CD14-positive monocyte (primary cell): ENCODE measurements around the gene SMIM38. TPM values are rescaled to one million over a fixed set of nuclear protein-coding genes. Genes with fewer than 3 reads are reported as not detected.

Source experiments
- DNase-seq, 3 donors: peaks; one replicate each; pipeline ENCODE4 v3.0.0-alpha.2; 2011 to 2022
- H2AFZ ChIP-seq: 2 replicates; pipeline ENCODE4 v1.6.0; 2012; ENCODE audit warnings: mild to moderate bottlenecking, low read depth, low read length, inconsistent platforms; ENCODE audit not compliant: insufficient read depth, poor library complexity, severe bottlenecking
- H3K27ac ChIP-seq, 2 donors: 1 replicate in 1 of 2; 2 replicates in 1 of 2; pipeline ENCODE4 v1.5.1; 2012 to 2013; ENCODE audit warnings: low read length in 2 of 2, control low read depth in 1 of 2, inconsistent platforms in 1 of 2, low read depth in 1 of 2, mild to moderate bottlenecking in 1 of 2
- H3K27me3 ChIP-seq, 2 donors: one replicate each; pipeline versions ENCODE4 v1.6.0 to v1.6.1; 2011 to 2013; ENCODE audit warnings: low read length in 2 of 2; ENCODE audit not compliant: control insufficient read depth in 2 of 2, insufficient read depth in 2 of 2
- H3K36me3 ChIP-seq, 2 donors: replicated peaks in 1 of 2; 1 replicate in 1 of 2; 2 replicates in 1 of 2; pipeline versions ENCODE4 v1.5.1 to v1.6.1; 2012 to 2013; ENCODE audit warnings: low read length in 2 of 2, control low read depth in 1 of 2, inconsistent platforms in 1 of 2, mild to moderate bottlenecking in 1 of 2; ENCODE audit not compliant: insufficient read depth in 2 of 2, control insufficient read depth in 1 of 2
- H3K4me1 ChIP-seq, 2 donors: 1 replicate in 1 of 2; 2 replicates in 1 of 2; pipeline versions ENCODE4 v1.5.1 to v1.6.1; 2012 to 2013; ENCODE audit warnings: low read length in 2 of 2, control low read depth in 1 of 2, inconsistent platforms in 1 of 2, mild to moderate bottlenecking in 1 of 2, moderate library complexity in 1 of 2; ENCODE audit not compliant: insufficient read depth in 2 of 2, control insufficient read depth in 1 of 2
- H3K4me2 ChIP-seq: replicated peaks from 2 replicates; pipeline ENCODE3; 2012; ENCODE audit warnings: low read length, moderate library complexity, mild to moderate bottlenecking; ENCODE audit not compliant: poor library complexity, severe bottlenecking; ENCODE audit errors: extremely low read depth
- H3K4me3 ChIP-seq, 3 experiments: fragments of 200-600 bp in 1 of 3; sonication (generic) in 1 of 3; replicated peaks in 1 of 3; 1 replicate in 2 of 3; 2 replicates in 1 of 3; pipeline ENCODE4 v1.5.1; 2011 to 2013; ENCODE audit warnings: low read length in 3 of 3, mild to moderate bottlenecking in 3 of 3, control low read depth in 2 of 3, low read depth in 2 of 3, inconsistent platforms in 1 of 3, moderate library complexity in 1 of 3
- H3K79me2 ChIP-seq: 2 replicates; pipeline ENCODE4 v1.6.0; 2012; ENCODE audit warnings: mild to moderate bottlenecking, control low read depth, inconsistent platforms, low read length, moderate library complexity; ENCODE audit not compliant: insufficient read depth
- H3K9ac ChIP-seq: 2 replicates; pipeline ENCODE4 v1.6.0; 2017; ENCODE audit warnings: low read length, mild to moderate bottlenecking; ENCODE audit not compliant: insufficient read depth, poor library complexity, severe bottlenecking
- H3K9me3 ChIP-seq, 2 donors: replicated peaks in 1 of 2; 1 replicate in 1 of 2; 2 replicates in 1 of 2; pipeline versions ENCODE4 v1.5.1 to v1.6.1; 2012 to 2013; ENCODE audit warnings: low read length in 2 of 2, control low read depth in 1 of 2; ENCODE audit not compliant: control insufficient read depth in 1 of 2, insufficient read depth in 1 of 2
- H4K20me1 ChIP-seq: 2 replicates; pipeline ENCODE4 v1.6.0; 2012; ENCODE audit warnings: mild to moderate bottlenecking, low read length, control low read depth, moderate library complexity; ENCODE audit not compliant: insufficient read depth
- H3K27ac Mint-ChIP-seq, 7 donors: one replicate each; pipeline ENCODE4 v1.8.0; 2020; ENCODE audit warnings: mild to moderate bottlenecking in 7 of 7, mixed read lengths in 7 of 7, moderate library complexity in 6 of 7, inconsistent platforms in 2 of 7
- H3K27me3 Mint-ChIP-seq, 3 donors: one replicate each; pipeline ENCODE4 v1.8.0; 2021 to 2022; ENCODE audit warnings: low read depth in 3 of 3, mild to moderate bottlenecking in 3 of 3, mixed read lengths in 3 of 3, moderate library complexity in 3 of 3, inconsistent platforms in 1 of 3
- H3K36me3 Mint-ChIP-seq, 2 donors: one replicate each; pipeline ENCODE4 v1.8.0; 2020; ENCODE audit warnings: mixed read lengths in 2 of 2, inconsistent platforms in 1 of 2, mild to moderate bottlenecking in 1 of 2
- H3K4me1 Mint-ChIP-seq: one replicate; pipeline ENCODE4 v1.8.0; 2020; ENCODE audit warnings: mild to moderate bottlenecking, mixed read lengths
- H3K4me3 Mint-ChIP-seq, 2 donors: one replicate each; pipeline ENCODE4 v1.8.0; 2020; ENCODE audit warnings: mild to moderate bottlenecking in 2 of 2, mixed read lengths in 2 of 2, moderate library complexity in 1 of 2
- H3K9me3 Mint-ChIP-seq, 7 donors: one replicate each; pipeline ENCODE4 v1.8.0; 2020 to 2022; ENCODE audit warnings: mixed read lengths in 7 of 7, mild to moderate bottlenecking in 6 of 7, moderate library complexity in 6 of 7, inconsistent platforms in 2 of 7
- WGBS: methylation state at CpG from one replicate; pipeline ENCODE4 v1.1.5; 2013; ENCODE audit warnings: missing lambda C conversion rate; ENCODE audit not compliant: insufficient coverage; 5-methylcytosine and 5-hydroxymethylcytosine counted together
- intact Hi-C, 2 donors: fragments of 100-400 bp; cut with micrococcal nuclease; formaldehyde crosslinking; loops; one replicate each; pipeline versions ENCODE4 v1.15.0 to v1.15.1; 2023
- polyA plus RNA-seq, 3 donors: library from polyadenylated mRNA; depleted of rRNA in 1 of 3; unstranded in 2 of 3; stranded (reverse) in 1 of 3; fragments of 300-500 nt in 2 of 3; fragments of >200 nt in 1 of 3; fragmentation: Illumina TruSeq in 2 of 3; gene quantifications; 1 replicate in 2 of 3; 2 replicates in 1 of 3; pipeline ENCODE4 v1.2.3, GENCODE V29; 2012 to 2021
- TF ChIP-seq, protein P1 (sequence below): fragments of 200-600 bp; IDR thresholded peaks from one replicate; pipeline ENCODE4 v1.8.0; 2022; ENCODE audit warnings: antibody characterized with exemption, mild to moderate bottlenecking

Gene SMIM38
- polyA plus RNA-seq, 3 donors: 0.05 TPM; not detected in 2

GRCh38 chr11:69136471-69136870 lies 19.3 kb upstream of the SMIM38 start:
- no peak overlapping the region for H3K4me2 ChIP-seq
- H3K4me1 Mint-ChIP-seq: peaks cover under 1% of the 10 kb centered on the region

GRCh38 chr11:69137151-69137844 lies 18.4 kb upstream of the SMIM38 start:
- Histone ChIP-seq H3K9ac (no peak overlapping the region), H3K9me3 (peaks cover 12 to 20% of the 10 kb centered on the region in 2 donors), H3K4me3 (no peak overlapping the region), H3K4me2 (no peak overlapping the region), H3K27ac (no peak overlapping the region), H3K27me3 (no peaks in the 10 kb centered on the region), H2AFZ (no peak overlapping the region), H4K20me1 (no peaks in the 10 kb centered on the region), H3K79me2 (no peaks in the 10 kb centered on the region), H3K36me3 (no peaks in the 10 kb centered on the region), H3K4me1 (no peaks in the 10 kb centered on the region)
- Mint-ChIP-seq H3K4me1 (peaks cover 6% of the 10 kb centered on the region), H3K9me3 (peaks cover 21 to 37% (median 26%) of the 10 kb centered on the region in 7 donors), H3K27me3 (peaks cover 0 to 4% (median 0%) of the 10 kb centered on the region in 3 donors), H3K36me3 (no peaks in the 10 kb centered on the region), H3K27ac (no peak overlapping the region), H3K4me3 (no peak overlapping the region)
- 96% methylated on average over 5 of the region's 8 CpGs for WGBS
- TF ChIP-seq, protein P1, sequence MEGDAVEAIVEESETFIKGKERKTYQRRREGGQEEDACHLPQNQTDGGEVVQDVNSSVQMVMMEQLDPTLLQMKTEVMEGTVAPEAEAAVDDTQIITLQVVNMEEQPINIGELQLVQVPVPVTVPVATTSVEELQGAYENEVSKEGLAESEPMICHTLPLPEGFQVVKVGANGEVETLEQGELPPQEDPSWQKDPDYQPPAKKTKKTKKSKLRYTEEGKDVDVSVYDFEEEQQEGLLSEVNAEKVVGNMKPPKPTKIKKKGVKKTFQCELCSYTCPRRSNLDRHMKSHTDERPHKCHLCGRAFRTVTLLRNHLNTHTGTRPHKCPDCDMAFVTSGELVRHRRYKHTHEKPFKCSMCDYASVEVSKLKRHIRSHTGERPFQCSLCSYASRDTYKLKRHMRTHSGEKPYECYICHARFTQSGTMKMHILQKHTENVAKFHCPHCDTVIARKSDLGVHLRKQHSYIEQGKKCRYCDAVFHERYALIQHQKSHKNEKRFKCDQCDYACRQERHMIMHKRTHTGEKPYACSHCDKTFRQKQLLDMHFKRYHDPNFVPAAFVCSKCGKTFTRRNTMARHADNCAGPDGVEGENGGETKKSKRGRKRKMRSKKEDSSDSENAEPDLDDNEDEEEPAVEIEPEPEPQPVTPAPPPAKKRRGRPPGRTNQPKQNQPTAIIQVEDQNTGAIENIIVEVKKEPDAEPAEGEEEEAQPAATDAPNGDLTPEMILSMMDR: no peak
- no peak for DNase-seq
- intact Hi-C loops: no loop called here

More at GRCh38 chr11:69136471-69136870, 19.3 kb upstream of the SMIM38 start:
- H3K27me3 Mint-ChIP-seq: peaks cover 0 to 2% (median 0%) of the 10 kb centered on the region in 3 donors
- no peak overlapping the region for H3K4me3 Mint-ChIP-seq
- H3K79me2 ChIP-seq: no peaks in the 10 kb centered on the region
- no peak overlapping the region for H2AFZ ChIP-seq
- no peaks in the 10 kb centered on the region for H3K27me3 ChIP-seq
- TF ChIP-seq, protein P1: no peak
- 96% methylated on average over 9 of the region's 9 CpGs for WGBS
- H3K9ac ChIP-seq: no peak overlapping the region
- H3K4me1 ChIP-seq: no peaks in the 10 kb centered on the region
- no peaks in the 10 kb centered on the region for H3K36me3 ChIP-seq
- intact Hi-C loops: no loop called here
- peaks cover 12 to 20% of the 10 kb centered on the region in 2 donors for H3K9me3 ChIP-seq
- DNase-seq: no peak
- H3K4me3 ChIP-seq: no peak overlapping the region
- H3K27ac ChIP-seq: no peak overlapping the region
- peaks cover 21 to 39% (median 27%) of the 10 kb centered on the region in 7 donors for H3K9me3 Mint-ChIP-seq
- no peak overlapping the region for H3K27ac Mint-ChIP-seq
- H3K36me3 Mint-ChIP-seq: no peaks in the 10 kb centered on the region
- no peaks in the 10 kb centered on the region for H4K20me1 ChIP-seq
